Renal pelvis (tissue), 4 donors: ENCODE measurements around the gene DHCR24. TPM values are rescaled to one million over a fixed set of nuclear protein-coding genes. Genes with fewer than 3 reads are reported as not detected.
A peak's percentile ranks its signal among the peaks of the same experiment; 100 is the strongest.

Experiments used
- DNase-seq: peaks from one replicate; pipeline ENCODE4 v3.0.0-alpha.2; 2013
- polyA plus RNA-seq, 3 donors: library from polyadenylated mRNA; unstranded; fragments of 120-200 nt; gene quantifications; one replicate each; pipeline ENCODE4 v1.2.1, GENCODE V29; 2013; ENCODE audit not compliant: insufficient read length in 3 of 3

Gene DHCR24
- polyA plus RNA-seq, 3 donors: 82.1 to 110 (median 86.7) TPM

GRCh38 chr1:54869173-54869851 is 17.7 kb downstream of the DHCR24 start:
- no peak for DNase-seq

DNA sequence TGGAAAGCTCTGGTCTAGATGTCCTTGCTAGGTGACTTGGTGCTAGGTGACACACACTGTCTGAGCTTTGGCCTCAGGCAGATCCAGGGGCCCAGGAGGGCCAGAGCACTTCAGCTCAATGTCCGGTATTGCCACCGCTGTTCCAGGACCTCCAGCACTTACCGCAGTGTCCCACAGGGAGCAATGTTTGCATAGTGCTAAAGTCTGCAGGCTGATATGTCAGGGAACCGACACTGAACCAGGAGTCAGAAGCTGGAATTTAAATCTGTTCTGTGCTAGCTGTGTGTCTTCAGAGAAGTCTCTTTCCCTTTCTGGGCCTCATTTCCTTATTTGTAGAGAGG is 19.3 kb downstream of the DHCR24 start:
- no peak for DNase-seq

GRCh38 chr1:54866801-54867716 is 19.9 kb downstream of the DHCR24 start:
- no peak for DNase-seq

GRCh38 chr1:54865238-54866073 is 21.5 kb downstream of the DHCR24 start:
- DNase-seq: no peak

- DNase-seq: no peak
Measured at GRCh38 chr1:54864460-54865208, 22.4 kb downstream of the DHCR24 start.

GRCh38 chr1:54863267-54863665 is 23.7 kb downstream of the DHCR24 start:
- no peak for DNase-seq

DNA sequence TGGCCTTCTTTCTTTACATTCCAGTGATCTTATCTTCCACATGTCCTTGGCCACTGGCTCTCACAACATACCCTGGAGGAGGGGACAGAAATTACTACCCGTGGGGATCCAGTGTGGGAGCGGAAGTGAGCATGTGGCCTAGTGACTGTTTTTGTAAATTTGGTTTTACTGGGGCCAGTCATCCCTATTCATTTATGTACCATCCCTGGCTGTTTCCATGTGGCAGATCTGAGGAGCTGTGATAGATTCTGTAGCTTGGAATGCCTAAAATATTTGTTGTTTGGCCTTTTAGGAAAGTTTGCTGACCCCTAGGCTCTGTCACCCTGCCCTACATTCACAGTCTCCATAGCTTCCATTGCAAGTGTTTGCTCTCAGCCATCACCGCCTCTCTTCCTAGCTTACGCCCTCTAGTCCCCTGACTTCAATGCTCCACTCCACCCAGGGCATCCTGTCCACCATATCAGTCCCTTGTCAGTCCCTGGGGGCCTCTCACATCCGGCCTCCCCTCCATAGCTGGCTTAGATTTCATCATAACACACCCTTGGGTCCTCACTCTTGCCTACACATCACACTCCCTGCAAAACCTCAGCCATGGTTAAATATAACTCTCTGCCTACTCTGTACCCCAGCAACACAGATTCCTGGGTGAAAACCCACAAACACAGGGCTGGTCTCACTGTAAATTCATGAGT is 25.8 kb downstream of the DHCR24 start:
- DNase-seq: peak; percentile 27

GRCh38 chr1:54859700-54860391 is 27.1 kb downstream of the DHCR24 start:
- no peak for DNase-seq

GRCh38 chr1:54857746-54858561 is 29.0 kb downstream of the DHCR24 start:
- peak; percentile 61 for DNase-seq

DNA sequence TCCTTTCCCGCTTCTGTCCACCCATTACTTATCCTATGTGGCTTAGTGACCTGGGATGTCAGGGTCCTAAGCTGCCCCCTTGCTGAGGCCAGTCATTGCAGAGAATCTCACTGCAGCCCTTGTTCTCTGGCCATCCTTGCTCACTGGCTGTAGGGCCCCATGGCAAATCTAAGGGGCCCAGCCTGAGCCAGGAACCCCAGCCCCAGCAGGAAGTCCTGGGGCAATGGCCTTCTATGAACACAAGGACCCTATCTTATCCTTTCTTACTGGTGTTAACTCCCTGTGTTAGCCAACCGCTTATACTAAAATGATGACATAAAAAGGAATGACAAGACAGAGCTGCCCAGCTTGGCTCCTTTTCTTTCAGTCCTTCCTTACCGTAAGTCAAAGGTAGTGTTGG is 29.9 kb downstream of the DHCR24 start:
- no peak for DNase-seq

- no peak for DNase-seq
Measured at GRCh38 chr1:54854381-54855020, 32.5 kb downstream of the DHCR24 start.

- DNase-seq: no peak
Measured at GRCh38 chr1:54853793-54854370, 33.1 kb downstream of the DHCR24 start.

- DNase-seq: no peak
Measured at GRCh38 chr1:54853096-54853792, 33.8 kb downstream of the DHCR24 start.

DNA sequence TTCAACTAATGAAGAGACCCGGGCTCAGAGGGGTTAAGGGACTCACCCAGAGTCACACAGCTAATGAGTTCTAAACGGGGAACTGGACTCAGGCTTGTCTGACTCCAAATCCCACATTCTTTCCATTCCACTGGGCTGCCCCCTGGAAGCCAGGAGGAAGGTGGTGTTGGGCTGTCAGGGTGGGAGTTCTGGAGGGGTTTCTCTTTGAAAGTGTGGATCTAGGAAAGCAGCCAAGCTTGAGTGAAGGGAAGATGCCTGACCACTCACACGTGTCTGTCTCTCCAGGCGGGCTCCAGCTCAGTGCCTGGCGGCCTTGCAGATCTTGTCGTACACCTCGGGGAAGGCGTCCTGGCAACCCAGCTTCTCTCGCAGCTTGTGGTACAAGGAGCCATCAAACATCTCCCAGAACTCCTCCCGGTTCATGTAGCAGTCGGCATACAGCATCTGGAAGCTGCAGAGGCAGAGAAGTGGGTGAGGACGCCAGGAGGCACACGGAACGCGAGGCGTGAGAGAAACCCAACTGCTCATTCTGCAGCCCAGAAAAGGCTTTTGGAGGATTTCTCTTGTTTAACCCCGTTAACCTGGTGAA is 35.0 kb downstream of the DHCR24 start:
- DNase-seq: no peak

- no peak for DNase-seq
Measured at GRCh38 chr1:54851406-54851805, 35.6 kb downstream of the DHCR24 start.

DNA sequence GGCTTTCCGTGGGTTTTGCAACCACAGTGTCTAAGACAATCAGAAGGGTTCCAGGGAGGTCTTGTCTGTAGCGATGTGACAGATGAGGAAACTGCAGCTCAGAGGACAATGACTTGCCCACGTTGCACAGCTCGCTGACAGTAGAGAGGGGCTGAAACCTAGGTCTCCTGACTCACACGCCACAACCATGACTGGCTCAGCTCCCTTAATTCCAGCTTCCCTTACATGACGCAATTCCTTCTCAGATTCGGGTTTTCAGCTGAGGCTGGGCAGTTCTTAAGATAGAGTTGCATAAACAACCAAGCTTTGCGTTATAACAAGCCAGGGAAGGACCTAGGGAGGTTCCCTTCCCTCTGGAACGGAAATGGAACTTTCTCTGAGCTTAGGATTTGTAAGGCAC is 36.3 kb downstream of the DHCR24 start:
- no peak for DNase-seq

DNA sequence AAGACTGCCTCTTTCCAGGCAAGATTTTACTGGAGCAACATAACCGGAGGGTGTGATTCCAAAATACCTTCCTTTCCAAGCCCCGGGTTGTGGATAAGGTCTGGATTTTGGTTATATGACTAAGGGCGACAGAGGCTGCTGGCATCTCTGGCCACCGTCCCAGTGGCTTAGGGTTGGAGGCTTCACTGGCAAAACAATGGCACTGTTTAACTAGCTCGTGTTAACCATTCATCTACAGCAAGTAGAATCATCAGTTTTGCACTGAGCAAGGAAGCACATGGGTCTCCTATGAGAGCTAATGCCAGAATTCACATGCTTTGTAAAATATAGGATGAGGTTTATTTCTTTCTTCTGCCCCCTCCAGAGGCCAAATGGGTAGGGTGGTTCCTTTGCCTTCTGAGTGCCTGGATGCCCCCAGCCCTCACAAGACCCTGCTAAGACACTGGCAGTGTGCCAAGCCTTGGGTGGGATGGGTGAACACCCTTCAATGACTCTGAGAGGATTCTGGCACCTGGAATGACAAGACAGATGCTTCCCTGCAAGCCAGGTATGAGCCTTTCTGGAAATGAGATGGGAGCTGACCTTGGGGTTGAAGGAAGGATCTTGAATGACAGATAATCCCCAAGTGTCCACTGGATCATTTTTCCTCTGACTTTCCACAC is 36.8 kb downstream of the DHCR24 start:
- no peak for DNase-seq
